Measurements from ENCODE around the gene GALR2. TPM values are rescaled to one million over a fixed set of nuclear protein-coding genes. Genes with fewer than 3 reads are reported as not detected.

GALR2 gene
- total and polyA plus RNA-seq, 9 of the 15 experiments (the other 6 are each of a cell fraction or from before 2014, with no cell fraction given), result 0.34 TPM; not detected in 8

- peak overlapping the region; percentile 41 to 81; a peak in 2 of 4 replicates for H3K9ac ChIP-seq (ENCODE audit: insufficient read depth in 1 of 2, low read depth in 2 of 2, low read length in 2 of 2)
- 78% methylated on average over 17 of the region's 42 CpGs for whole genome bisulfite sequencing (ENCODE audit: insufficient coverage, low coverage, missing lambda C conversion rate)
- no peak overlapping the region for H3K4me3 ChIP-seq
- no peak overlapping the region for H3K4me2 ChIP-seq (ENCODE audit: insufficient read depth, low read length)
- H3K79me2 ChIP-seq (ENCODE audit: control insufficient read depth, insufficient read depth, low read length), result no peaks in the 10 kb centered on the region
- peaks cover 5 to 21% of the 10 kb centered on the region in 2 experiments; a peak in 4 of 5 replicates for H3K4me1 ChIP-seq (replicated peaks in 1 of 2; ENCODE audit: control insufficient read depth in 2 of 2, insufficient read depth in 2 of 2, low read length in 2 of 2)
- peak overlapping the region; percentile 96 for H2AFZ ChIP-seq (ENCODE audit: low read depth, low read length)
- ATAC-seq (no peak), FAIRE-seq (no peak), DNase-seq (ENCODE audit: extremely low read depth in 1 of 4, low spot score in 3 of 4) (peak in 1 of 4 experiments; percentile 18)
- H3K9me1 ChIP-seq (ENCODE audit: control insufficient read depth, insufficient read depth, low read length), result peaks cover 4% of the 10 kb centered on the region
- H3K27me3 ChIP-seq (ENCODE audit: control insufficient read depth in 2 of 2, insufficient read depth in 2 of 2, low read length in 2 of 2), result no peaks in the 10 kb centered on the region
- no peaks in the 10 kb centered on the region for H4K20me1 ChIP-seq (replicated peaks; ENCODE audit: control insufficient read depth, insufficient read depth, low read length)
- CTCF ChIA-PET (ENCODE audit: low intra/inter-chr PET ratio), result interaction anchor here (0.9 to 6.9 kb wide), 7 partner anchors 14 to 276 kb away, joined by 3 to 89 read pairs (median 6); no protein-coding TSS in a partner anchor
- in situ Hi-C loops (cut with MboI), result no loop called here
- H3K9me3 ChIP-seq (replicated peaks; ENCODE audit: control insufficient read depth, insufficient read depth, low read depth, low read length), result no peaks in the 10 kb centered on the region
- no peak for TF ChIP-seq YY1 (IDR thresholded peaks at IDR 0.05; ENCODE audit: borderline replicate concordance in 1 of 3, control insufficient read depth in 1 of 3, extremely low read depth in 1 of 3, insufficient read depth in 3 of 3, insufficient read length in 1 of 3, insufficient replicate concordance in 2 of 3, low read depth in 1 of 3, low read length in 2 of 3)
- TF ChIP-seq KDM2B (CRISPR knock-in tag; IDR thresholded peaks at IDR 0.05), result no peak
- TF ChIP-seq ZNF316 (IDR thresholded peaks at IDR 0.05), result 0 out of 2 replicates have a peak, but pooled peaks have one; percentile 7
- no peak for TF ChIP-seq MAFF (IDR thresholded peaks at IDR 0.05; ENCODE audit: low read length)
- no peak for TF ChIP-seq SREBF2 (CRISPR knock-in tag; IDR thresholded peaks at IDR 0.05)
- TF ChIP-seq BMI1 (IDR thresholded peaks at IDR 0.05; ENCODE audit: low read length), result no peak
- peak; percentile 11; the same call in 1 of the 2 replicates for TF ChIP-seq RBFOX2 (IDR thresholded peaks at IDR 0.05; ENCODE audit: low read depth, low read length)
- TF ChIP-seq, protein P1, sequence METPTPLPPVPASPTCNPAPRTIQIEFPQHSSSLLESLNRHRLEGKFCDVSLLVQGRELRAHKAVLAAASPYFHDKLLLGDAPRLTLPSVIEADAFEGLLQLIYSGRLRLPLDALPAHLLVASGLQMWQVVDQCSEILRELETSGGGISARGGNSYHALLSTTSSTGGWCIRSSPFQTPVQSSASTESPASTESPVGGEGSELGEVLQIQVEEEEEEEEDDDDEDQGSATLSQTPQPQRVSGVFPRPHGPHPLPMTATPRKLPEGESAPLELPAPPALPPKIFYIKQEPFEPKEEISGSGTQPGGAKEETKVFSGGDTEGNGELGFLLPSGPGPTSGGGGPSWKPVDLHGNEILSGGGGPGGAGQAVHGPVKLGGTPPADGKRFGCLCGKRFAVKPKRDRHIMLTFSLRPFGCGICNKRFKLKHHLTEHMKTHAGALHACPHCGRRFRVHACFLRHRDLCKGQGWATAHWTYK (CRISPR knock-in tag; IDR thresholded peaks at IDR 0.05), result no peak
- TF ChIP-seq ZNF277 (CRISPR knock-in tag; IDR thresholded peaks at IDR 0.05; ENCODE audit: borderline replicate concordance), result no peak
- no peak for TF ChIP-seq ZEB2 (IDR thresholded peaks at IDR 0.05)
- no peak for TF ChIP-seq NFYB (IDR thresholded peaks at IDR 0.05; ENCODE audit: extremely low read depth, insufficient read length)
- TF ChIP-seq ZSCAN32 (CRISPR knock-in tag; IDR thresholded peaks at IDR 0.05), result no peak
- POLR2A ChIA-PET, result interaction anchor here (0.8 to 11.3 kb wide), 3 partner anchors 149 to 158 kb away, joined by 3 to 157 read pairs (median 4); no protein-coding TSS in a partner anchor
- 0 out of 3 replicates have a peak overlapping the region, but pooled peaks have one; percentile 33 for H3K27ac ChIP-seq (ENCODE audit: extremely low read depth, low read depth, low read length)
- no peaks in the 10 kb centered on the region for H3K36me3 ChIP-seq (ENCODE audit: control insufficient read depth, insufficient read depth, low read length)
- intact Hi-C loops (cut with micrococcal nuclease), result loop anchor here (1.0 to 5.0 kb wide), 4 partner anchors 60 to 175 kb away; no protein-coding TSS in a partner anchor
- BruUV-seq (replicated peaks), result no TSS peak
These were observed 47.4 kb downstream of the GALR2 start for GRCh38 chr17:76121932-76122430.

Data from K562 (cell line).